ENCODE results near the gene SYNE2.

Gene SYNE2

DNA sequence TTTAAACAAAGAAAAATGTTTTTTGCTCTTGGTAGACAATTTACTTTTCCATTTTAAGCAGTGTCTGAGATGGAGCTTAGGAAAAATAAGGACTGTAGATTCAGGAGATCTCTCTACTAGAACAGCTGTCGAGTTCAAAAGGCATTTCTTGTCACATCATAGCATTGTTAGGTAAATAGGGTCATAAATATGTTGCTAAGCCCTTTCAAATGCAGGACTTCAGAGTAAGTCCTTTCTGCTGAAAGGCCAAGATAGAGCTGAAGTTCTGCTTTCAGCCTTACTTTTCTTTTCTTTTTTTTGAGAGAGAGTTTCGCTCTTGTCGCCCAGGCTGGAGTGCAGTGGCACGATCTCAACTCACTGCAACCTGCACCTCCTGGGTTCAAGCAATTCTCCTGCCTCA lies 98.2 kb downstream of the SYNE2 start:
- in situ Hi-C loops (cut with MboI; ENCODE audit: low pct_unique_long_range_greater_than_20kb, low sequenced_read_pairs) = no loop called here
- DNase-seq = no peak

DNA sequence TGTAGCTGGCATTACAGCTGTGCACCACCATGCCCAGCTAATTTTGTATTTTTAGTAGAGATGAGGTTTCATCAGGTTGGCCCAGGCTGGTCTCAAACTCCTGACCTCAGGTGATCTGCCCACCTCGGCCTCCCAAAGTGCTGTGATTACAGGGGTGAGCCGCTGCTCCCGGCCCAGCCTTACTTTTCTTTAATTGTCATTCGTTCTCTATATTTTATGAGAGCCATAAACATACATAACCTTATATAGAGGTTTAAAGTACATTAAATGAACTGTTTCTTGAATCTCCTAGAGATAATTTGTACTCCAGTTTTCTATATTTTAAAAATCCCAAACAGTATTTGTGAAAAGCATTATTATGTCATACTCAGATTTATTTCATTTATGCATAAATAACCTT lies 98.6 kb downstream of the SYNE2 start:
- in situ Hi-C loops (cut with MboI; ENCODE audit: low pct_unique_long_range_greater_than_20kb, low sequenced_read_pairs) = no loop called here
- no peak for DNase-seq

DNA sequence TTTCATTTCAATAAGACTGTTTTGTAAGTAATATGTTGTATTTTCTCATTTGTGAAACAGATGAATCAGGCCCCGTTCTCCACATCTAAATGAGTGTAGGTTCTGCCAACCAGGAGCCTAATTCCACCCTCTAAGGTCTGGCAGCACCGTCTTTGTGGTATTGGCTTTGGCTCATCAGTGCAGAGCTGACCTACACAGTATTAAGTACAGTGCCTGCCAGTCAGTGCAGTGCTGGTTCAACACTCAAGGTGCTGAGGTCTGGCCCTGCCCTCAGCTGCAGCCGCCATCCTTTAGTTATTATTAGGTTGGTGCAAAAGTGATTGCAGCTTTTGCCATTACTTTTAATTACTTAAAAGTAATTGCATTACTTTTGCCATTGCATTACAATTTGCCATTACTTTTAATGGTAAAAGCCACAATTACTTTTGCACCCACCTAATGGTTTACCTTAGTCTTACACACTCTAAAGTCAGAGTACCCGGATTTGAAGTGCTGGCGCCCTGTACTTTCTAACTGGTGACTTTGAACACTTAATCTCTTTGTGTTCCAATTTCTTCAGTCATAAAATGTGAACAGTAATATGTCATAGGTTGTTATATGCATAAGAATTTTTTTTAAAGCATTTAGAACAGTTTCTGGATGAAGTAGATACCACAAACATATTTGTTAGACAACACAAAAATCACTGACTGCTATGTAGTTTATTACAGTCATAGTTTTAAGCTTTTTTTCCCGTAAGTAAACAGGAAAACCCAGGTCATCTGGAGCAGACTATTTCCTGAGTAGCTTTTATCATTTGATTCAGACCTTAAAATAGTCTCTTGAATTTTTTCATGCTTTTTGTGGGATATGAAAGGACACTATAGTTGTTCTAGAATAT lies 99.5 kb downstream of the SYNE2 start:
- in situ Hi-C loops (cut with MboI; ENCODE audit: low pct_unique_long_range_greater_than_20kb, low sequenced_read_pairs) = no loop called here
- no peak for DNase-seq

DNA sequence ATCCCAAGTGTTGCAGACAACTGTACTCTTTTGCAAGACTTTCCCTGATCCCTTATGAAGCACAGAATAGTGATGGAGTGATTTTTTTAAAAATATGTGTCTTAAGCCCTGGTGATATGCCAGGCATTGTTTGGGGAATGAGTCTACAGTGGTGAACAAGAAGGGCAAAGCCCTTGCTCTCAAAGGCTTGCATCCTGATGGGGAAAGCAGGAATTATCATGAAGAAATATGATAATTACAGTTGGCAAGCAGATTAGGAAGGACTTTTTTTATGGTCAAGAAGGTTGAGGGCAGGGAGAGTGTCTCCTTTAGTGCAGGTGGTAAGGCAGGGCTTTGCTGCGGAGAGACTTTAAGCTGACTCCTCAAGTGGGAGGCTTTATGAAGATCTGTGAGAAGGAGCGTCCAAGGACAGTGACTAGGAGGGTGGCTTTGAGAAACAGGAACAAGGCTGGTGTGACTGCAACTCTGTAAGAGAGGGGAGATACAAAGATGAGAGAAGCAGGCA lies 100.2 kb downstream of the SYNE2 start:
- no peak for DNase-seq

DNA sequence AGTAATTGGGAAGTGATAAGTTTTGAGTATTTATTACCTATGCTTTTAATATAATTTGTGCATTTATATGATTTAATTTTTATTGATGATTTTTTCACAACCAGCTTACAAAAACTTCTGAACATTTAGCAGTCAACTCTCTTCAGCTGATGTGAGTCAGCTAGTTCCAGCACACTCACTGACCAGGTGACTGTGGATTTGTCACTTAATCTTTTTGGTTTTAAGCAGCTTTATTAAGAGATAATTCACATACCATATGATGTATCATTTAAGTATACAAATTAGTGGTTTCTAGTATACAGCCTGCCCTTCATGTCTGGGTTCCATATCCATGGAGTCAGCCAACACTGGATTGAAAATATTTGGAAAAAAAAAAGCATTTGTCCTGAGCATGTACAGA lies 103.5 kb downstream of the SYNE2 start:
- in situ Hi-C loops (cut with MboI; ENCODE audit: low pct_unique_long_range_greater_than_20kb, low sequenced_read_pairs) = no loop called here
- DNase-seq = no peak

More for the DNA sequence above, 100.2 kb downstream of the SYNE2 start:
- in situ Hi-C loops (cut with MboI; ENCODE audit: low pct_unique_long_range_greater_than_20kb, low sequenced_read_pairs) = no loop called here

DNA sequence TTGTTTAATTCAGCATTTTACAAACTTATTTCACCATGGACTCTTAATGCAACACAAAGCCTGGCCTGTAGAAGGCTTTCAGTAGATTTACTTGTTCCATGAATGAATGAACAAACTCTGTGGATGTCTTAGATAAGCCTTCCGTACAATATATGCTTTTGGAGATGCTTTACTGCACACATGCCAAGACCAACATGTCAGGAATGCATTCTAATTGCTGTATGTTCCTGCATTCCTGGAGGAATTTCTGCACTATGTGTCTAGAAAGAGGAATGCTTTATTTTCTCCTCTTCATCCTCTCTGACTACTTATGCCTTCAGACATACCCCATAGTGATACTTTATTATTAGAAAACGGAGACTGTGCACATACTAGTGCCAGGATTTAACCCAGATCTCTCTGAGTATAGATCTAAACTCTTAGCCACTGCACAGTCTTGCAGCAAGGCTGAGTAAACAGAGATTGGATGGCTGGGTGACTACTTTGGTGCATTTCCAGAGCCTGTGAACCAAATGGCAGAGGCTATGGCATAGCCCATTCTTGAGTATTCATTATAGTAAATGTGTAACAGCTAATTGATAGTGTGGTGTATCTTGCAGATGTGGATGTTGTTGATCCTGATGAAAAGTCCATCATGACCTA lies 108.2 kb downstream of the SYNE2 start:
- in situ Hi-C loops (cut with MboI; ENCODE audit: low pct_unique_long_range_greater_than_20kb, low sequenced_read_pairs) = no loop called here
- no peak for DNase-seq

DNA sequence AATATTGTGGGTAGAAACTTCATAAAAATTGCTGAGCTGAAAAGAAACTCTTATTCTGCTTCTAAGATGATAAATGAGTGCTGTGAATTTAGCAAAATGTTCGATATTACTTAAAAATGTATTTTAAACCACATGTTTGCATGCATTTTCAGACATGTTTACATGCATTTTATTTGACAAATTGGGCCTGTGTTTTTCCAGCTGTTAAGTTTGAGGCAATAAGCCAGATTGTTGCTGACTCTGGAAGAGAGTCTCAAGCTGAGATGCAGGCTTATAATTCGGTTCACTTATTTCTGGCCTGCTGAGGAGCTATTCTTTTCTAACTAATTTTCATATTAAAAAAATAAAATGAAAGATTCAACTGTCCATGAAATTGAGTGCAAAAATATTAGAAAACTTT lies 110.1 kb downstream of the SYNE2 start:
- in situ Hi-C loops (cut with MboI; ENCODE audit: low pct_unique_long_range_greater_than_20kb, low sequenced_read_pairs) = no loop called here
- no peak for DNase-seq

DNA sequence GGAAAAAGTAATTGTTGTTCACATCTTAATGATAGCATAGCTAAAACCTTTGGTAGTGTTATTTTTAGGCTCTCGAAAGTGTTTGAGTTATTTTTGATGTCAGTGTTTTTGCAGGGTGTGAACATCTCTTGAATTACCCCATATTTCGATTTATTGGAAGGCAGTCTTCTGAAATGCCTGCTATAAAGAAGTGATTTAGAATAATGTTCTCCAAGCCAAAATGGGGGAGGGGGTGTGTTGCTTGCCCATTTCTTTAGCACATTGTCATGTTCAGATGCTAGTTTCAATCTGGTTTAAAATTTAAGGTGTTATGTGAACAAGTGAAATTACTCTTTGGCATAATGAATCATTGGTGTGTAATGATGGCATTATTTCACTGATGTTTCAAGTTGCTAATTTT lies 110.6 kb downstream of the SYNE2 start:
- in situ Hi-C loops (cut with MboI; ENCODE audit: low pct_unique_long_range_greater_than_20kb, low sequenced_read_pairs) = no loop called here
- DNase-seq = no peak

DNA sequence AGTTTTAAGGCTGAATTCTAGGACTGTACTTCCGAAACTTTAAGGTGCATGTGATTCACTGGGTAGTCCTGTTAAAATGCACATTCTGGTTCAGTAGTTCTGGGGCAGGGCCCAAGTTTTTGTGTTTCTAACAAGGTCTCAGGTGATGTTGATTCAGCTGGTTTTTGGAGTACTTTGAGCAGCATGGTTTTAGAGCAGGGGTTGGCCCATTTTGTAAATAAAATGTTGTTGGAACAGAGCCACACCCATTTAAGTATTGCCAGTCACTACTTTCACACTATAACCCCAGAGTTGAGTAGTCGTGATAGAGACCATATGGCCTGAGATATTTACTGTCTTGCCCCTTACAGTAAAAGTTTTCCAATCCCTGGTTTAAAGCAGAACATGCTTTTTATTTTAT lies 111.3 kb downstream of the SYNE2 start:
- no peak for DNase-seq
- in situ Hi-C loops (cut with MboI; ENCODE audit: low pct_unique_long_range_greater_than_20kb, low sequenced_read_pairs) = no loop called here

DNA sequence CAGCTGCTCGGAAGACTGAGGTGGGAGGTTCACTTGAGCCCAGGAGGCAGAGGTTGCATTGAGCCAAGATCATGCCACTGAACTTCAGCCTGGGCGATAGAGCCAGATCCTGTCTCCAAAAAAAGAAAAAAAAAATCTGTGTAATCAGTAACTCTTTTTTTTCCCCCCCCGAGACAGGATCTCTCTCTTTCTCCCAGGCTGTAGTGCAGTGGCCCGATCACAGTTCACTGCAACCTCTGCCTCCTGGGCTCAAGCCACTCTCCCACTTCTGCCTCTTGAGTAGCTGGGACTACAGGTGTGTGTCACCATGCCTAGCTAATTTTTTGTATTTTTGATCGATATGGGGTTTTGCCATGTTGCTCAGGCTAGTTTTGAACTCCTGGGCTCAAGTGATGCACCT lies 113.6 kb downstream of the SYNE2 start:
- DNase-seq = no peak

DNA sequence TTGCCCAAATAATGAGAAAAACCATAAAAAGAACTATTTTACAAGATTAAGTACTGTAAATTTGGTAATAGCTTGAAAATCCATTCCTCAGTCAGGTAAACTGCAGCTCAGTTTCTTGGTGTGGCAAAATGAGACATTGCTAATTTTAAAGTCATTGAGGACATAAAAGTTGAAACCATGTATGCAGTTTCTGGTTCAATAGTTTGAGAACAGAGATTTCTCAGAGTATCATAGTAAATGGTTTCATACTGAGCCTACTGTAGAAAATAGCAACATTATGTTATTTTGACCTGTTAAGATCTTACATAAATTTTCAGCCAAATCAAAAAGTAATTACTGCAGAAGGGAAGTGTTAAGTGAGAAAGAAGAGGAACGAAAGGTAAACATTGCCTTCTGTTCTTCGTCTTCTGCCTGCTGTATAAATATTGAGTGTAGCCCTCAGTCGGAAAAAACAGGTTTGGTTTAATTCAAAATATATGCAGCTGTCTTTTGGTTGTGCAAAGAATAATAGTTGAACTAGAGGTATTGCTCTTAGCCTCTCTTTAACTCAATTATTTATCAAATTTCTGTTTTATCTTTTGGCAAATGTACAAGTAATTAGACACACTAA lies 119.6 kb downstream of the SYNE2 start:
- in situ Hi-C loops (cut with MboI; ENCODE audit: low pct_unique_long_range_greater_than_20kb, low sequenced_read_pairs) = no loop called here
- DNase-seq = no peak

More for the DNA sequence above, 113.6 kb downstream of the SYNE2 start:
- in situ Hi-C loops (cut with MboI; ENCODE audit: low pct_unique_long_range_greater_than_20kb, low sequenced_read_pairs) = no loop called here

DNA sequence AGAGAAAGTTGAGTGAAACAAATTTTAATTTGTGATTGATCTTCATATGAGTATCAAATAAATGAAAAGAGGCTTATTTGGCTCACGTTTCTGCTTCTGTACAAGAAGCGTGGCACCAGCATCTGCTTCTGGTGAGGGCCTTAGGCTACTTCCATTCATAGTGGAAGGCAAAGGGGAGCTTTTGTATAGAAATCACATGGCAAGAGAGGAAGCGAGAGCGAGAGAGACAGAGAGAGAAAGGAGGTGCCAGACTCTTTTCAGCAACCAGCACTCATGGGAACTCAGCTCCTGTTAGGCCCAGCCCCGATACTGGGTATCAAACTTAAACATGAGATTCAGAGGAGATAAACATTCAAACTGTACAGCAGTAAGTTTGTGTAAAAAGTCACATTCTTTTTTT lies 121.4 kb downstream of the SYNE2 start:
- DNase-seq = no peak
- in situ Hi-C loops (cut with MboI; ENCODE audit: low pct_unique_long_range_greater_than_20kb, low sequenced_read_pairs) = no loop called here

DNA sequence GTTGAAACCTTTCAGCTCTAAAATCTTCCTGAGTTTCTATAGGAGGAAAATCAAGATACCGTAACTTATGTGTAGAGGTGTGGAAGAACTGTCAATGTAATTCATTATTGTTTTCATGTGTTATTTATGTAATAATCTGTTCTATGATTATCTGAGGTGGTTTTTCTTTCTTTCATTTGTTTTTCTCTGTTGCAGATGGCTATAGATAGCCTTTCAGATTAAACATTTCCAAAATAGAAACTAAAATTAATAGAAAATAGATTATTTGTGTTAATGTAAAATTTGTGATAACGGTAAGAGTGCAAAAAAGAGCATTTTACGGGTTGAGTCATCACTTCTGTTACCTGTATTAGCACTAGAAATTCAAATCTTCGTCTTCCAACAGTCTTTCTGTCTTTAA lies 128.8 kb downstream of the SYNE2 start:
- in situ Hi-C loops (cut with MboI; ENCODE audit: low pct_unique_long_range_greater_than_20kb, low sequenced_read_pairs) = no loop called here

DNA sequence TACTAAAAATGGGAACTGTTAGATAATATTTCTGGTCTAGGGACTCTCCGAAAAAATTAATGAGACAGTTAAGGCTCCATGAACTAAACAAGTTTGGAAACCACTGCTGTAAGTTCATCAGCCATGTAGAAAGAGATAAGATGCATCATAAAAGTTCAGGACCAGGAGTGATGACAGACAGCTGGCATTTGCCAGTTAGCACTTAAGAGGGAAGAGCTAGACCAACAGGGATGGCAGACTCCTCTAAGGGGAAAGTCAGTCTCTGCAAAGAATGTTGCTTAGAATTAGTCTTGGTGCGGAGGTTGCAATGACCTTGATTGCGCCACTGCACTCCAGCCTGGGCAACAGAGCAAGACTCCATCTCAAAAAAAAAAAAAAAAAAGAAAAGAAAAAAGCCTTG lies 129.4 kb downstream of the SYNE2 start:
- in situ Hi-C loops (cut with MboI; ENCODE audit: low pct_unique_long_range_greater_than_20kb, low sequenced_read_pairs) = no loop called here
- DNase-seq = no peak

More for the DNA sequence above, 128.8 kb downstream of the SYNE2 start:
- DNase-seq = no peak

DNA sequence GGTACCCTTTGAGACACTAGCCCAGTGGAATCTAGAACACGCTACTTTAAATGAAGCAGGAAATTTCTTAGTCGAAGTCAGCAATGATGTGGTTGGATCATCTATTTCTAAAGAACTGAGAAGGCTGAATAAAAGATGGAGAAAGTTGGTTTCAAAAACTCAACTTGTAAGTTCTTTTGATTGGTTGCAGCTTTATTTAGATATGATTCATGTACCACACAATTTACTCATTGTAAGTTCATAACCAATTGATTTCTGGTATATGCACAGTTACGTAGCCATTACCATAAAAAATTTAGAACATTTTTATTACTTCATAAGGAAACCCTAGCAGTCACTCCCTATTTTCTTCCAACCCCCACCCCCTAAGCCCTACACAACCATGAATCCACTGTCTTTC lies 129.8 kb downstream of the SYNE2 start:
- no peak for DNase-seq
- in situ Hi-C loops (cut with MboI; ENCODE audit: low pct_unique_long_range_greater_than_20kb, low sequenced_read_pairs) = no loop called here

DNA sequence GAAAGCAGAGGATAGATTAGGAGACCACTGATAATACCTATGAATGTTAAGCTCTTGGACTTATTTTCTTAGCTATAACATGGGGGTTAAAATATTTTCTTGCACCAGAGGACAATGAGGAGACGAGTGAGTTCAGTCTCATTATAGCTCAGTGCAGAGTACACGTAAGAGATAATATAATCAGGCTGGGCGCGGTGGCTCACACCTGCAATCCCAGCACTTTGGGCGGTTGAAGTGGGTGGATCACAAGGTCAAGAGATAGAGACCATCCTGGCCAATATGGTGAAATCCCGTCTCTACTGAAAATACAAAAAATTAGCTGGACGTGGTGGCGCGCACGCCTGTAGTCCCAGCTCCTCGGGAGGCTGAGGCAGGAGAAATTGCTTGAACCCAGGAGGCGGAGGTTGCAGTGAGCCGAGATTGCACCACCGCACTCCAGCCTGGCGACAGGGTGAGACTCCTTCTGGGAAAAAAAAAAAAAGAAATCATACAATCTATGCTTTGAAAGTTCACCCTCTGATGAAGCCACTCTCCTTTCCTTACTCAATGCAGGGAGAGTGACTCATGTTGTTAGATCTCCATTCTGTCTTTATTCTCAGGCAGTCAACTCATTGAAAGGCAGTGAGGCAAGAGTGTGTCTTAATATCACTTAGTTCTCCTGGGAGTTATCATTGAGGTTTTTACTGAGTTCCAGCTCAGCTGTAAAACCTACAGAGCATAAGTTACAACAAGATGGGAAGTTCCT lies 134.2 kb downstream of the SYNE2 start:
- no peak for DNase-seq
- in situ Hi-C loops (cut with MboI; ENCODE audit: low pct_unique_long_range_greater_than_20kb, low sequenced_read_pairs) = no loop called here

DNA sequence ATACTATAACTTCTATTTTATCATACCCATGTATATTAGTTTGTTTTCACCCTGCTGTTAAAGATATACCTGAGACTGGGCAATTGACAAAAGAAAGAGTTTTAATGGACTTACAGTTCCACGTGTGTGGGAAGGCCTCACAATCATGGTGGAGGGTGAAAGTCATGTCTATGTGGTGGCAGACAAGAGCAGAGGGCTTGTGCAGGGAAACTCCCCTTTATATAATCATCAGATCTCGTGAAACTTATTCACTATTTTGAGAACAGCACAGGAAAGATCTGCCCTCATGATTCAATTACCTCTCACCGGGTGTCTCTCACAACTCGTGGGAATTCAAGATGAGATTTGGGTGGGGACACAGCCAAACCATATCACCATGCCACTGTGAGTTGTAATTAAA lies 135.8 kb downstream of the SYNE2 start:
- in situ Hi-C loops (cut with MboI; ENCODE audit: low pct_unique_long_range_greater_than_20kb, low sequenced_read_pairs) = no loop called here
- no peak for DNase-seq

DNA sequence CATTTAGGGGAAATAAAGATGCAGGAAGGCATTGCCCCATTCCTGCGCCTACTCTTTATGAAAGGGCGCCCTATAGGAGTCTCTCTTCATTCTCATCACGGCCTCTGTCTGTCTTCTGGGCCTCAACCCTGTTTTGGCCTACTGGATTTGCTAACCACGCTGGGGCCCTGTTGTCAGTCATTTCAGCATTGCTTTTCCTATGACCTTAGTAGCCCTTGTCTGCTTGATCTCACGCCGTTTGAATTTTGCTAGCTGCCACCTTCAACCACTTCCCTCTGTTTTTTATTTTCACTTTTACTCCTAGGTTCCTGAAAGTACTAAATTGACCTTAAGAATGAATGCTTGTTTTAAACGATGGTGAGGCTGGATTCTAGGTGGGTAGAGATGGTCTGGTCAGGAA lies 139.0 kb downstream of the SYNE2 start:
- no peak for DNase-seq
- in situ Hi-C loops (cut with MboI; ENCODE audit: low pct_unique_long_range_greater_than_20kb, low sequenced_read_pairs) = no loop called here

DNA sequence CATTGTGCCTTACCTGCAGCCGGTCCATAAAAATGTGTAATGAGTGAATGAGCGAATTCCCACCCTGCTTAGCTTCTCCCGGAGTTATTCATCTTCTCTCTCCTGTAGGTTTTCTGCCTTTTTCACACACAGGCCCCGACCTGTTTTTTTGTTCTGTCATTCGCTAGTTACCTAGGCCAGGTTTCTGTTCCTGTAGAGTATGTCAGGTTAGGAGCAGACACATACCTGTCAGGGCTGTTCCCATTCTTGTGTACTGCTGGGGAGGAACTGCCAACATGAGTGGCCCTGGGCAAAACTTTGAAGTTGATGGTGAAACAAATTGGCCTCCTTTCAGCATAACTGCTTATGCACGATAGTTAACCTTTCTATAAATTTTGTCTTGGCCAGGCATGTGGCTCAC lies 140.1 kb downstream of the SYNE2 start:
- in situ Hi-C loops (cut with MboI; ENCODE audit: low pct_unique_long_range_greater_than_20kb, low sequenced_read_pairs) = no loop called here
- DNase-seq = no peak

DNA sequence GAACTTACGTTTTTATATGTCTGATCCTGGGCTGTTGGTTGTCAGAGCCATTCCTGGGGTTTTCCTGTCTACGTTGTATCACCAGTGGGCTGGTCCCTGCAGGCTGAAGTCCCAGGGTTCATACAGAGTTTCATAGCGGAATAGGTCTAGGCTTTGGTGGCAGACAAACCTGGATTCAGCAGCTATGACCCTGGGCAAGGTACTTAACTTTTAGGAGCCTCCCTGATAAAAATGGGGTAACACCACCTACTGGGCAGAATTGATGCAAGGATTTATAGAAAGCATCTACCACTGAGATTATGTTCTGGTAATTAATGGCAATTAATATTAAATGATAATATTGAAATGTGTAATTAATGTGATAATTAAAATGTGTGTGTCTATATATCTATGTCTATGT lies 141.2 kb downstream of the SYNE2 start:
- in situ Hi-C loops (cut with MboI; ENCODE audit: low pct_unique_long_range_greater_than_20kb, low sequenced_read_pairs) = no loop called here
- no peak for DNase-seq
